GM21619 (cell line): ENCODE measurements around the gene LRP1-AS.

Source experiments
- ATAC-seq: cut with Tn5 transposase; IDR thresholded peaks from one replicate; pipeline ENCODE4 v1.9.1; 2021; ENCODE audit not compliant: unreplicated experiment

The LRP1-AS gene

GRCh38 chr12:57160741-57161140 is 13.3 kb upstream of the LRP1-AS start:
- no peak for ATAC-seq

DNA sequence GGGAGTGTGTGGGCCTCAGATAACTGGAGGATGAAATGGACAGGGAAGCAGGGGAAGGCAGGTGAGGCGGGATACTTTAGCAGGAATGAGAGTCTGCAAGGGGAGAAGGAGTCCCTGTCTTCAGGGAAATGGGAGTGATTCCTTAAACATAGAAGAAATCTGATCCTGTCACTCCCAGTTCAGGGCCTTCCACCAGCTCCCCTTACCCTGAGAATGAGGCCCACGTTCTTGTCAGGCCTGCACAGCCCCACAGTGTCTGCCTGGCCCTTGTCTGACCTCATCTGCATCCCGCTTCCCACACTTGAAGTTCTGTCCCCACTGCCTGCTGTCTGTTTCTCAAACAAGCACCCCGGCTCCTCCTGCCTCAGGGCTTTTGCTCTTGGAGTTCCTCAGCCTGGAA is 12.6 kb upstream of the LRP1-AS start:
- ATAC-seq: no peak

GRCh38 chr12:57159311-57159710 is 11.9 kb upstream of the LRP1-AS start:
- no peak for ATAC-seq

DNA sequence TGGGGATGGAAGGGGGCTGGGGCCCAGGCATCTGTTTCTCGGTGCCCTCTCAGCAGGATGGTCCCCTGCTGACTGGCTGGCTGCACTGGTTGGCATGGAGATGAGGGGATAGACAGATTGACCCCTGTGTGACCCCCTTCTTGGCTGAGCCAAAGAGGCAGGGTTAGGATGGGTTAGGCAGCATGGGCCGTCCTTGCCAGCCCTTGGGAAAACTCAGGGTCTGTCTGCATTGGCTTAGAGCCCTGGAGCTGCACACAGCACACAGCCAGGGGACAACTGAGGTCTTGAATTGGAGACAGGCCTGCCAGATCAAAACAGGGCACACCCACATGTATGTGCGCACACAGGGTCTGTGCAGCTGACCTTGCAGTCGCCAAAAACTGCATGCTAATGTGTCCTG is 11.2 kb upstream of the LRP1-AS start:
- ATAC-seq: no peak

GRCh38 chr12:57158186-57158585 is 10.8 kb upstream of the LRP1-AS start:
- no peak for ATAC-seq

- no peak for ATAC-seq
Measured at GRCh38 chr12:57157588-57158173, 10.3 kb upstream of the LRP1-AS start.

- no peak for ATAC-seq
Measured at GRCh38 chr12:57156701-57157403, 9.4 kb upstream of the LRP1-AS start.

DNA sequence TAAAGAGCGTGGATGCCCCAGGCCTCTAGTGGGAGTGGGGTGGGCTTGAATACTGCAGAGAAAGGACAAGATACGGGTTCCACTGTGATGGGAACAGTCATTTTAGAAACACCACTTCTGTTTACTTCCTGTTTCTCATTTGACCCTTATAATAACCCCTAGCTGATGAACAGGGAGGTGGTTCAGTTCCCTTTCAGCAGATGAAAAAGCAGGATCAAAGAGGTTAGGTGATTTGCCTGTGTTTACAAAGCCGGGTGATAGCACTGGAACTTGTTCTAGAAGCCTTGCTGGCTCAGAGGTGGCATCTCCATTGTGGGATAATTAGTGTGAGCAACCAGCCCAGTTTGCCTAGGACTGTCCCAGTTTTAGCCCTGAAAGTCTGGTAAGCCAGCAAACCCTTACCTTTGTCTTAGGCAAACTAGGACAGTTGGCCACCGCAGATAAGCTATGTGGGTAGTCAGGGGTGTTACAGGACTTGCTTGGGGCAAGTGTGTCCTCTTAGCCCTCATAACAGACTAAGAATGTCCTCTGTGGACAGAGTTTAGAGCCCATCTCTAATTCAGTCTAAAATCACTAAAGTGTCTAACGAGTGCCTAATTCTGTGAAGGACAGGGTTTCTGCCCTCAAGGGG is 7.5 kb upstream of the LRP1-AS start:
- ATAC-seq: no peak

DNA sequence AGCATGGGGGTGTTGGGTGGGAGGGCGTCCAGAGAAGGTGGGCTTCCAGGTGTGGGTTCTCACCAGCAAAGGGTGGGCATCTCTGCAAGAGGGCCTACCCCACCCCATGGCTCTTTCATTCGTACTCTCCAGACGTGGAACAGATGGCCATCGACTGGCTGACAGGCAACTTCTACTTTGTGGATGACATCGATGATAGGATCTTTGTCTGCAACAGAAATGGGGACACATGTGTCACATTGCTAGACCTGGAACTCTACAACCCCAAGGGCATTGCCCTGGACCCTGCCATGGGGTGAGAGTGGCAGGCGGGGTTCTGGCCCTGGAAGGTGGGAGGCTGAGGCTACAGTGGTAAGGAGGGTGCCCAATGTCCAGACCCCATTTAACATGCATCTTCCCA is 6.7 kb upstream of the LRP1-AS start:
- ATAC-seq: no peak

DNA sequence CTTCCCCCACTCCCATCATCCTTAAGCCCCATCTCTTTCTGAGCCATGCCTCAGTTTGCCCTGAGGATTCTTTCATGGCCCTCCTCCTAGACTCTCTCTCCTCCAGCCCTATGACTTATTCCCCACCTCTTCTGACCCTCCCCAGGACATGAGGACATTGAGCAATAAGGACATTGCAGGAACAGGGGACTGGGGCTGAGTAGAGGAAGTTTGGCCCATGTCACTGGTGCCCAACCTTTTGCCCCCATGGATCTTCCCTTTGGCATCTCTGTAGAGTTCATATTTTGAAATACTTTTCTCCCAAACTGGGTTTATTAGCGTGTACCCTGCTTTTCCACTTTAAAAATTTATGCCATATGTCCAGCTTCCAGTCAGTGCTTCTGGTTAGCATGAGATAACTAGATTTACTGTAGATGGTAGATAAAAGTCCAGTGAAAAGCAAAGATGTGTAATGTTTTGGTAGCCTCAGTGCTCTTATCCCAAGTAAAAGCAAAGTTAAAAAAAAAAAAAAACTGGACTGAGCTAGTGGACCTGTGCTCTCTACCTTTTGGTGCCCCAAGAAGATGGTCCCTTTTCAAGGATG is 6.1 kb upstream of the LRP1-AS start:
- no peak for ATAC-seq

DNA sequence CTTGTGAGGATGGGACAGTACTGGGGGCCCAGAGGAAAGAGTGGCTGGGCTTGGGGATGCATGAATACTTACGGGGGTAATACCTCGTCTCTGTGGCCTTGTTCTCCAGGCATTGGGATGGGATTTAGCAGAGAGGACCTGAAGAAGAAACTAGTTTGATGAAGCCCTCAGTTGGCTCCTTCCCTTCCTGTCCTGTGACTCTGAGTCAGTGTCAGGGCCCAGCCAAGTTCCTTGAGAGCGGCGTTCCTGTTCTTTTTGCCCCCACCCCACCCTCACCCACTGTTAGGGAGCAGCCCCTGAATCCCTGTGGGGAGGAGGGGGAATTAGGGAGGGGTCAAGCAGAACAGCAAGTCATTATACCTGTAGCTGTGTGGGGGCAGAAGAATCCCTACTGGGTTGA is 5.2 kb upstream of the LRP1-AS start:
- ATAC-seq: no peak

DNA sequence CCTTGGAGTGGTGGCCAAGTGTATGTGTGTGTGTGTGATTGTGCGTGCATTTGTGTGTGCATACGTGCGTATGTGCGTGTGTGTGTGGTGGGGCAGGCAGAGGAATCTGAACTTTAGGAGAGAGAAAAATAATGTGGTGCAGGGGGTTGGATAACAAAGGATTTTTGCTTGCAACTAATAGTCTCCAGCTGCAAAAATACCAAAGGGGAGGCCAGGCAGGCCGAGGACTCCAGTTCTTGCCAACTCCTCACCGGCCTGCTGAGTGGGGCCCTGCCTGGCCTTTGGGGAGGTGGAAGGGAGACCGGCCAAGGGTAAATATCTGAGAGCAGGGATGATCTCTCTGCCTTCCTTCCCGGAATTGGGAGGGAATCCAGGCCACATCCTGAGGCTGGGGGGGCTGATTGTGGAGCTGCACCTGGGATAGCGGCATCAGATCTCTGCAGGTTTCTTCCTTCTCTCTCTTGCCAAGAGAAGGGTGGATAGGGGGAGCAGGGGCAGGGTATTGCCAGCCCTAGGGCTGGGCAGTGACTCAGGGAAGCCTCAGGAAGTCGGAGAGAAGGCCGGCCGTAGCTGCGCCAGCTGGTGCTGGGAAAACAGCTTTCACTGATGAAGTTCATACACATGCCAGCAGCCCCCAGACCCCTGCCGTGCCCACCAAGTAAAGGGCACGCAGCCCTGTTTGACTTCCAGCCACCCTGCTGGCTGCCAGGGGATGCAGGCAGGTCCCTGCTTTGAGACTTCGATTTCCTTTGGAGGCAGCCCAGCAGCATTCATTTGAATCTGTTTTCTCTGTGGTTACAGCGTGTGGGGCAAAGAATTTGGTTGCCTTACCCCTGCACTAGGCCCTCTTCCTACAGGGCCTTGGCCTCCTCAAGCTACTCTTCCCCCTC is 4.6 kb upstream of the LRP1-AS start:
- no peak for ATAC-seq

- no peak for ATAC-seq
Measured at GRCh38 chr12:57150400-57151000, 3.1 kb upstream of the LRP1-AS start.

GRCh38 chr12:57149245-57149900 is 2.0 kb upstream of the LRP1-AS start:
- no peak for ATAC-seq

DNA sequence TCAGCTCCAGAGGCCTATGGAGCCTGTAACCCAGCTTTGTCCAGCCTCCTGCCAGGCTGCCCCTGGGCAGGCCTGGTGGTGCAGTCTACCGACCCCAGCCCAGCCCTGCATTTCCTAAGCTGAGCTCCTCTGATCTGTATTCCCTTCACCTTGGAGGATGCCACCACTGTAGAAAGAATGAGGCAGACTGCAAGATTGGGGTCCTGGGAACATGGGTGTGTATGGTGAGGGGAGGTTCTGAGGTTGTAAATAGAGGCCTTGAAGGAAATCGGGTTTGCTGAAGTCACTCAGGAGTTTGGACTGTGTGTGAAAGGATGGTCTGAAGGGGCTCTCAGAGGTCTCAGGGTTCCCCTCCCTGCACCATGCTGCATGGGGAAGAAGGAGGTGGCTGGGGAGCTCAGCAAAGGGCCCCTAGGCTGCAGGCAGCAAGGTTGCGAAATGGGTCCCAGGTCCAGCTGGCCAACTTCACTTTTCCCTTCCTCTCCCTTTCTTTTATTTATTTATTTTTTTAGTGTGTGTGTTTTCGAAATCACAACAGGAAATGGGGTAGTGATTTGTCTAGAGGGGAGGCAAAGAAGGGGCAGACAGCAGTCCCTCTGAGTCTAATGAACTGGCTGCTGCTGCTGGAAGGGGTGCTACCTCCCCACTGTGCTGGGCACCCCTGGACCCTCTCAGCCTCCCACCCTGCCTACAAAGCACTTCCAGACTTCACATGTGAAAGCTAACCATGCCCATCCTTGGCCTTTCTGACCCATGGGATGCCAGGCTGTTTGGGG is 1.2 kb upstream of the LRP1-AS start:
- ATAC-seq: no peak

DNA sequence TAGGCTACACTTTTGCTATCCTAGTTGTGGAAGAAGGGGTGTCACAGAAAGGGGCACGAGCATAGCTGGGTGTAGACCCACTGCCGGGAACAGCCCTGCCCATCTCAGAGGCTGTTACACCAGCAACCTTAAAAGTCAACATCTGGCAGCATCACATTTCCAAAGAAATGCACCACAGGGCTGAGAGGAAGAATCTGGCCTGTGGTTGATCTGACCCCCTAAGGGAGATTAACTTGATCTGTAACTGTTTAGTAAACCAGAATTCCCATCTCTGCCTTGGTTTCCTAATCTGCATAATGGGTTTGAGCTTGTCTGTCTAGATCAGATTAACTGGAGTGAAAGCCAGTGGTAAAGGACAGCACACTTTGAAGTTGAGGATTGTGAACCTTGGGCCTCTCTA is 1.3 kb downstream of the LRP1-AS start:
- ATAC-seq: no peak

- ATAC-seq: no peak
Measured at GRCh38 chr12:57145460-57146059, 1.9 kb downstream of the LRP1-AS start.

GRCh38 chr12:57143454-57143853 is 4.0 kb downstream of the LRP1-AS start:
- no peak for ATAC-seq

DNA sequence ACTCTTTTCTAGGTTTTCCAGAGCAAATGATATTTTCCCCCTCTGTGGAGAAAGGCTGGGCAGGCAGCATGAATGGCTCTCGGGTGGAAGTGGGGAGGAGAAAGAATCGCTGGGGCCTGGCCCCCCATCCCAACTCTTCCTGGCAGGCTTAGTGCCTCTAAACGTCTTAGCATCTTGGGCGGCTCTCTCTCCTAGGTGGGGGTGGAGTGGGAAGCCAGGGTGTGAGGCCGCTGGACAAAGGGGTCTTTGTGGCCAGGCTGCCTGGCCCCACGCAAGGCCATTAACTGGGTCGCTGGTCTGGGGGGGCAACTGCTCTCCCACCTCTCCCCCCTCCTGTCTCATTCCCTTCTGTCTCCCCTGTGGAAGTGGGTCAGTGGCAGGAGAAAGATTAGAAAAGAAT is 4.7 kb downstream of the LRP1-AS start:
- no peak for ATAC-seq
